ENCODE results near the gene RIT1.
A peak's percentile ranks its signal among the peaks of the same experiment; 100 is the strongest.

RIT1 gene

GRCh38 chr1:155892796-155893195 is 18.4 kb downstream of the RIT1 start:
- peak in 1 of 2 experiments; percentile 37 for DNase-seq (ENCODE audit: low read depth in 2 of 2)

GRCh38 chr1:155890251-155890650 is 20.9 kb downstream of the RIT1 start:
- no peak for DNase-seq (ENCODE audit: low read depth in 2 of 2)

- DNase-seq (ENCODE audit: low read depth in 2 of 2): no peak
Observed at GRCh38 chr1:155889566-155889965, 21.6 kb downstream of the RIT1 start.

- DNase-seq (ENCODE audit: low read depth in 2 of 2): no peak
Observed at GRCh38 chr1:155888481-155888880, 22.7 kb downstream of the RIT1 start.

GRCh38 chr1:155884982-155885381 is 26.2 kb downstream of the RIT1 start:
- no peak for DNase-seq (ENCODE audit: low read depth in 2 of 2)

- DNase-seq (ENCODE audit: low read depth in 2 of 2): no peak
Observed at GRCh38 chr1:155884031-155884960, 26.9 kb downstream of the RIT1 start.

- DNase-seq (ENCODE audit: low read depth in 2 of 2): no peak
Observed at GRCh38 chr1:155882766-155883165, 28.4 kb downstream of the RIT1 start.

GRCh38 chr1:155882235-155882634 is 28.9 kb downstream of the RIT1 start:
- no peak for DNase-seq (ENCODE audit: low read depth in 2 of 2)

GRCh38 chr1:155880950-155881349 is 30.2 kb downstream of the RIT1 start:
- DNase-seq (ENCODE audit: low read depth in 2 of 2): no peak

GRCh38 chr1:155880251-155880650 is 30.9 kb downstream of the RIT1 start:
- DNase-seq (ENCODE audit: low read depth in 2 of 2): no peak

- DNase-seq (ENCODE audit: low read depth in 2 of 2): no peak
Observed at GRCh38 chr1:155877945-155878344, 33.2 kb downstream of the RIT1 start.

- no peak for DNase-seq (ENCODE audit: low read depth in 2 of 2)
Observed at GRCh38 chr1:155873860-155874259, 37.3 kb downstream of the RIT1 start.

- DNase-seq (ENCODE audit: low read depth in 2 of 2): no peak
Observed at GRCh38 chr1:155872527-155872926, 38.6 kb downstream of the RIT1 start.

- no peak for DNase-seq (ENCODE audit: low read depth in 2 of 2)
Observed at GRCh38 chr1:155871390-155871789, 39.8 kb downstream of the RIT1 start.

GRCh38 chr1:155867766-155868165 is 43.4 kb downstream of the RIT1 start:
- DNase-seq (ENCODE audit: low read depth in 2 of 2): no peak

GRCh38 chr1:155864393-155864792 is 46.8 kb downstream of the RIT1 start:
- DNase-seq (ENCODE audit: low read depth in 2 of 2): no peak

- DNase-seq (ENCODE audit: low read depth in 2 of 2): no peak
Observed at GRCh38 chr1:155861896-155862295, 49.3 kb downstream of the RIT1 start.

- DNase-seq (ENCODE audit: low read depth in 2 of 2): no peak
Observed at GRCh38 chr1:155860970-155861510, 50.1 kb downstream of the RIT1 start.

- DNase-seq (ENCODE audit: low read depth in 2 of 2): peak; percentile 54 to 62
Observed at GRCh38 chr1:155859881-155860871, 51.0 kb downstream of the RIT1 start.

- DNase-seq (ENCODE audit: low read depth in 2 of 2): peak; percentile 90 to 92
Observed at GRCh38 chr1:155859234-155859829, 51.8 kb downstream of the RIT1 start, which contains the start of gene SYT11. SYT11 (plus strand) TSS chr1:155859567; CDS start chr1:155859762, 195 bp downstream.

- DNase-seq (ENCODE audit: low read depth in 2 of 2): peak in 1 of 2 experiments; percentile 8
Observed at GRCh38 chr1:155858800-155859233, 52.3 kb downstream of the RIT1 start.

All from fibroblast of skin of left biceps (primary cell).